HEK293T (cell line): Measurements from ENCODE around the gene FAM13C.

Experiments
- CTCF ChIA-PET: fragments of 350-600 bp; formaldehyde crosslinking; extraction: SDS; loops from one replicate; lab custom pipeline; 2021; ENCODE audit warnings: antibody characterized with exemption, inconsistent platforms; lab: Yijun Ruan, JAX
- POLR2A ChIA-PET: fragments of 350-600 bp; formaldehyde crosslinking; extraction: SDS; loops from one replicate; lab custom pipeline; 2020; ENCODE audit warnings: antibody characterized with exemption, inconsistent platforms; lab: Yijun Ruan, JAX
- DNase-seq: peaks from one replicate; pipeline ENCODE4 v3.0.0; 2012; ENCODE audit warnings: mixed read lengths; ENCODE audit errors: extremely low spot score
- ARNT ChIP-seq: fragments of 450-650 bp; IDR thresholded peaks from 2 replicates; pipeline ENCODE4 v1.6.1; 2017; ENCODE audit warnings: mild to moderate bottlenecking
- BHLHE40 ChIP-seq: fragments of 450-650 bp; IDR thresholded peaks from 2 replicates; pipeline ENCODE4 v1.6.1; 2016; ENCODE audit warnings: mild to moderate bottlenecking, moderate library complexity, borderline replicate concordance
- CTBP1 ChIP-seq: fragments of 450-650 bp; IDR thresholded peaks from 2 replicates; pipeline ENCODE4 v1.6.1; 2016; ENCODE audit warnings: borderline replicate concordance
- ELF4 ChIP-seq: fragments of 450-650 bp; IDR thresholded peaks from 2 replicates; pipeline ENCODE4 v1.6.1; 2017; ENCODE audit warnings: antibody characterized with exemption
- FOXA1 ChIP-seq: fragments of 450-650 bp; IDR thresholded peaks from 2 replicates; pipeline ENCODE4 v1.6.1; 2016; ENCODE audit warnings: mild to moderate bottlenecking
- FOXK2 ChIP-seq: fragments of 450-650 bp; IDR thresholded peaks from 2 replicates; pipeline ENCODE4 v1.6.1; 2016; ENCODE audit warnings: mild to moderate bottlenecking
- FOXM1 ChIP-seq: fragments of 450-650 bp; IDR thresholded peaks from 2 replicates; pipeline ENCODE4 v1.6.1; 2017; ENCODE audit warnings: mild to moderate bottlenecking, borderline replicate concordance
- HDGF ChIP-seq: fragments of 450-650 bp; IDR thresholded peaks from 2 replicates; pipeline ENCODE4 v1.6.1; 2017; ENCODE audit warnings: antibody characterized with exemption, borderline replicate concordance
- L3MBTL2 ChIP-seq: fragments of 450-650 bp; conservative IDR thresholded peaks from 2 replicates; pipeline ENCODE4 v1.6.1; 2016; ENCODE audit warnings: mild to moderate bottlenecking
- LEF1 ChIP-seq: fragments of 450-650 bp; IDR thresholded peaks from 2 replicates; pipeline ENCODE4 v1.6.1; 2017; ENCODE audit warnings: mild to moderate bottlenecking, borderline replicate concordance
- NFRKB ChIP-seq: fragments of 450-650 bp; IDR thresholded peaks from 2 replicates; pipeline ENCODE4 v1.6.1; 2016; ENCODE audit warnings: mild to moderate bottlenecking, moderate library complexity
- PKNOX1 ChIP-seq: fragments of 450-650 bp; IDR thresholded peaks from 2 replicates; pipeline ENCODE4 v1.6.1; 2016
- SP1 ChIP-seq: fragments of 450-650 bp; IDR thresholded peaks from 2 replicates; pipeline ENCODE4 v1.6.1; 2017
- SUZ12 ChIP-seq: fragments of 450-650 bp; IDR thresholded peaks from 2 replicates; pipeline ENCODE4 v1.6.1; 2016; ENCODE audit warnings: mild to moderate bottlenecking
- TARDBP ChIP-seq: fragments of 450-650 bp; IDR thresholded peaks from 2 replicates; pipeline ENCODE4 v1.6.1; 2016
- ZNF384 ChIP-seq: fragments of 450-650 bp; IDR thresholded peaks from 2 replicates; pipeline ENCODE4 v1.6.1; 2016

The FAM13C gene

DNA sequence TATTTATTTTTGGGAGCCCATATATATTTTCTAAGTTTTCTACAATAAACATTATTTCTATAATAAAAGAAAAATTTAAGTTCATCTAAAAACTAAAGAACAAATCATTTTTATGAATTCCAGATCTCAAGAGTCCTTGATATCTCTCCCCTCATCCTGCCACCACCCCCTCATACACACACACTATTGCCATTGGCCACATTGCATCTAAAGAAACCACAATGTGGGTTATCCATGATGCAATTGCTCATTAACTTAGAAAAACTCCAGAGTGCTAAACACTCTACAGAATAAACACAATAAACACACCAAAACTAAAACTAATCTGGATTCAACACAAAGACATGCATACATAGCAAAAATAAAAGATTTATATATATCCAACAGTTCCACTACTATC is 37.8 kb downstream of the FAM13C start:
- POLR2A ChIA-PET: no interaction called here
- DNase-seq: no peak
- CTCF ChIA-PET: no interaction called here
- TF ChIP-seq CTBP1 (no peak), FOXK2 (no peak), HDGF (no peak), LEF1 (no peak), TARDBP (no peak), SUZ12 (no peak), PKNOX1 (no peak), FOXA1 (no peak)

GRCh38 chr10:59323831-59324401 is 38.4 kb downstream of the FAM13C start:
- POLR2A ChIA-PET: no interaction called here
- no peak for DNase-seq
- TF ChIP-seq HDGF: no peak
- TF ChIP-seq FOXK2: no peak
- TF ChIP-seq LEF1: no peak
- TF ChIP-seq SUZ12: no peak
- no peak for TF ChIP-seq ZNF384
- no peak for TF ChIP-seq FOXM1
- TF ChIP-seq ELF4: no peak
- no peak for TF ChIP-seq PKNOX1
- TF ChIP-seq FOXA1: no peak
- TF ChIP-seq TARDBP: no peak
- CTCF ChIA-PET: no interaction called here

DNA sequence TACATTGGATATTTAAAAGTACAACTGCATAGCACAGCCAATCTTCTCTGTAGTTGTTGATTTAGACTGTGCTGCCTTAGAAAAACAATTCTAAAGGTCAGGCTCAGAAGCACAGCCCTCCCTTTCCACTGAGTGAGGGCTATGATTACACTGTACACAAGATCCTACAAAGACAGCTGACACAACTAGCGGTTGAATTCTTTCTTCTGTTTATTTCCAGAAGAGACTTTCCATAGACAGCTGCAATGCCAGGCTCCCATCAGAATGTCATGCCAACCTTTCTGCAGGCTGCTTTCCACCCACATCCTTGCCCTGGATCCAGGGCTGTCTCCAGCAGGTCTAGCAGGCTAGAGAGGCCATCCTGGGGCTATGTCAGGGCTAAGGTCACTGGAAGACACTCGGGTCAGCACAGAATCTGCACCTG is 39.3 kb downstream of the FAM13C start:
- no peak for DNase-seq
- TF ChIP-seq L3MBTL2 (no peak), SP1 (no peak), NFRKB (no peak), ELF4 (no peak), CTBP1 (no peak), ZNF384 (no peak)
- POLR2A ChIA-PET: no interaction called here
- CTCF ChIA-PET: no interaction called here

- no peak for DNase-seq
- ChIA-PET CTCF (no interaction called here), POLR2A (no interaction called here)
- TF ChIP-seq BHLHE40 (no peak), SP1 (no peak), L3MBTL2 (no peak), ARNT (no peak), NFRKB (no peak), LEF1 (no peak), SUZ12 (no peak), TARDBP (no peak), PKNOX1 (no peak), FOXK2 (no peak), HDGF (no peak), CTBP1 (no peak), ZNF384 (no peak), FOXA1 (no peak), FOXM1 (no peak), ELF4 (no peak)
These were observed 40.2 kb downstream of the FAM13C start for GRCh38 chr10:59322131-59322530.

DNA sequence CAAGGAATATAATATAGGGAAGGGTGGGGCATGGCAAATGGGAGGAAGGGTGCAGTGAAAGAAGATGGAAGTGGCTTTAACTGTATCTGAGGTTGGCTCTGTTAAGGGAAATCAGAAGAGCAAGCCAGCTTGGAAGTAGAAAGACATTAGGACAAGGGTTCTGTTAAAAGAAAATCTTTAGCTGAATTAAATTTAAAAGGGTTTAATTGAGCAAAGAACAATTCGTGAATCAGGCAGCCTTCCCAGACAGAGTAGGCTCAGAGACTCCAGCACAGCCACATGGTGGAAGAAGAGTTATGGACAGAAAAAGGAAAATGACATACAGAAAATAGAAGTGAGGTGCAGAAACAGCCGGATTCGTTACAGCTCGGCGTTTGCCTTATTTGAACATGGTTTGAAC is 42.0 kb downstream of the FAM13C start:
- TF ChIP-seq SP1 (no peak), FOXM1 (no peak), L3MBTL2 (no peak), NFRKB (no peak), FOXK2 (no peak), PKNOX1 (no peak), HDGF (no peak), SUZ12 (no peak), ARNT (no peak), CTBP1 (no peak), BHLHE40 (no peak), ZNF384 (no peak), FOXA1 (no peak), TARDBP (no peak), ELF4 (no peak), LEF1 (no peak)
- POLR2A ChIA-PET: no interaction called here
- CTCF ChIA-PET: no interaction called here
- DNase-seq: no peak

DNA sequence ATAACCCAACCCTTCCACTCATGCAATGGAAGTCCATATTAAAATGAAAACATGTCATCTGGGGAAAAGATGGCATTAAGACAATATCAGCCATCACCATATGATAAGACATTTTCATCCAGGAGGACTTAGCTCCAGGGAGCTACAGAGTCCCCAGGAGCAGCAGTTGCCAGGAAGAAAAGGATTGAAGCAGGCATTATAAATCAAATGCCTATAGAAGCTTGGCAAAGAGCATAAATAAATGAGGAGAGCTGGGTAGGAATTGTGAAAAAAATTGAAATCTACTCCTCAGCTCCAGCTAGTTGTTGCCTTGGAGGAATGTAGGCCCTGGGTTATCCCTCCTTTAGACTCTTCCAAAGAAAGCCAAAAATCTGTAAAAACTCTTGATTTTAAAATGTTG is 42.5 kb downstream of the FAM13C start:
- no peak for DNase-seq
- POLR2A ChIA-PET: no interaction called here
- TF ChIP-seq FOXM1: no peak
- TF ChIP-seq ELF4: no peak
- TF ChIP-seq BHLHE40: no peak
- TF ChIP-seq FOXK2: no peak
- TF ChIP-seq SUZ12: no peak
- no peak for TF ChIP-seq CTBP1
- no peak for TF ChIP-seq ZNF384
- TF ChIP-seq HDGF: no peak
- TF ChIP-seq TARDBP: no peak
- no peak for TF ChIP-seq ARNT
- TF ChIP-seq PKNOX1: no peak
- TF ChIP-seq FOXA1: no peak
- TF ChIP-seq NFRKB: no peak
- TF ChIP-seq SP1: no peak
- no peak for TF ChIP-seq L3MBTL2
- TF ChIP-seq LEF1: no peak
- CTCF ChIA-PET: no interaction called here
